Neural progenitor cell (in vitro differentiated cells): ENCODE results near the gene LYST. TPM values are rescaled to one million over a fixed set of nuclear protein-coding genes. Genes with fewer than 3 reads are reported as not detected.

Experiments
- DNase-seq: peaks from one replicate; pipeline ENCODE4 v3.0.0-alpha.2; 2016; ENCODE audit warnings: low spot score
- H2AFZ ChIP-seq: fragments of 200-600 bp; sonication (generic); replicated peaks from 2 replicates; pipeline ENCODE4 v1.6.1; 2016; ENCODE audit warnings: antibody characterized with exemption
- H3F3A ChIP-seq: fragments of 200-600 bp; sonication (generic); 2 replicates; pipeline ENCODE4 v1.6.1; 2016; ENCODE audit warnings: antibody characterized with exemption, low read depth
- H3K27ac ChIP-seq: fragments of 200-600 bp; sonication (generic); 2 replicates; pipeline ENCODE4 v1.5.1; 2016; ENCODE audit warnings: mild to moderate bottlenecking
- H3K27me3 ChIP-seq: fragments of 200-600 bp; sonication (generic); 2 replicates; pipeline ENCODE4 v1.6.1; 2016; ENCODE audit warnings: mild to moderate bottlenecking, moderate library complexity
- H3K36me3 ChIP-seq: fragments of 200-600 bp; sonication (generic); 2 replicates; pipeline ENCODE4 v1.5.1; 2016
- H3K4me1 ChIP-seq: fragments of 200-600 bp; sonication (generic); 2 replicates; pipeline ENCODE4 v1.6.1; 2016; ENCODE audit warnings: mixed run types
- H3K4me2 ChIP-seq: fragments of 200-600 bp; sonication (generic); 2 replicates; pipeline ENCODE4 v1.6.1; 2016
- H3K4me3 ChIP-seq: fragments of 200-600 bp; sonication (generic); 2 replicates; pipeline ENCODE4 v1.5.1; 2016
- H3K79me2 ChIP-seq: fragments of 200-600 bp; sonication (generic); 2 replicates; pipeline ENCODE4 v1.6.1; 2016; ENCODE audit warnings: low read depth
- H3K9ac ChIP-seq: fragments of 200-600 bp; sonication (generic); 2 replicates; pipeline ENCODE4 v1.6.1; 2016
- H3K9me3 ChIP-seq: fragments of 200-600 bp; sonication (generic); 2 replicates; pipeline ENCODE4 v1.5.1; 2016; ENCODE audit warnings: low read depth
- H4K20me1 ChIP-seq: fragments of 200-600 bp; sonication (generic); 2 replicates; pipeline ENCODE4 v1.6.1; 2016; ENCODE audit warnings: low read depth
- H3K27ac Mint-ChIP-seq: 3 replicates; pipeline ENCODE4 v1.8.0; 2021; ENCODE audit warnings: mixed read lengths
- H3K27me3 Mint-ChIP-seq: 2 replicates; pipeline ENCODE4 v1.8.0; 2022; ENCODE audit warnings: low read depth, mild to moderate bottlenecking, inconsistent platforms, moderate library complexity, mixed read lengths; ENCODE audit not compliant: insufficient read depth
- H3K36me3 Mint-ChIP-seq: 3 replicates; pipeline ENCODE4 v1.8.0; 2021; ENCODE audit warnings: mixed read lengths
- H3K4me1 Mint-ChIP-seq: 3 replicates; pipeline ENCODE4 v1.8.0; 2021; ENCODE audit warnings: mixed read lengths
- H3K4me3 Mint-ChIP-seq: 3 replicates; pipeline ENCODE4 v1.8.0; 2021; ENCODE audit warnings: mild to moderate bottlenecking, moderate library complexity, mixed read lengths
- H3K9me3 Mint-ChIP-seq: 3 replicates; pipeline ENCODE4 v1.8.0; 2020; ENCODE audit warnings: mixed read lengths
- EZH2 ChIP-seq: fragments of 200-600 bp; sonication (generic); IDR thresholded peaks from 2 replicates; pipeline ENCODE4 v1.6.1; 2017; ENCODE audit warnings: antibody characterized with exemption, mild to moderate bottlenecking, moderate library complexity
- EZH2phosphoT487 ChIP-seq: fragments of 200-600 bp; sonication (generic); IDR thresholded peaks from 2 replicates; pipeline ENCODE4 v1.6.1; 2017; ENCODE audit warnings: antibody characterized with exemption
- total RNA-seq: library from RNA; depleted of rRNA; stranded (reverse); fragments of >200 nt; gene quantifications from 2 replicates; pipeline ENCODE4 v1.2.3, GENCODE V29; 2015; ENCODE audit warnings: low replicate concordance
- TF ChIP-seq, protein P1 (sequence below): fragments of 200-600 bp; sonication (generic); IDR thresholded peaks from 2 replicates; pipeline ENCODE4 v1.5.1; 2017; ENCODE audit warnings: antibody characterized with exemption, mild to moderate bottlenecking

LYST gene
- total RNA-seq, 1 donor from 2014 or later: 0.82 TPM

DNA sequence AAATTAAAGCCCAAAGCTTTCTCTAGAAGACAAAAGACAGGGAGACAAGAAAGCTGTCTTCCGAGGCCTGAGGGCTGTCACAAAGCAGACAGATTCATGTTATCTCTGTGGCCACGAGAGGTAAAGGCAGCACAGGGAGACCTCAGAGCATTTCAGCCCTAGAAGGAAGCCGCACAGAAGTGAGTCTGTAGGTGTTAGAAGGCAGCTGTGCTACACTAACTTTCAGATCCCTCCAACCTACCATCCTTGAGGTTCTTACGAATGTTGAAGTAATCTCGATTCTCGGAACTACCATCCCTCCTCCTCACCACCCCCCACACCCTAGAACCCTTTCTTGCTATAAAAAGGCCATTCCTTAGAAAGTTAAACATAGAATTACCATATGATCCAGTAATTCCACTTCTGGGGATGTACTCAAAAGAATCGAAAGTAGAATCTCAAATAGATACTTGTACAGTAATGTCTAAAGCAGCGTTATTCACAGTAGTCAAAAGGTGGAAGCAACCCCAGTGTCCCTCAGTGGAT, 21.5 kb upstream of the LYST start:
- H3K27me3 ChIP-seq: no peaks in the 10 kb centered on the region
- no peak overlapping the region for H3K27ac ChIP-seq
- H3K4me1 ChIP-seq: no peaks in the 10 kb centered on the region
- TF ChIP-seq EZH2phosphoT487 (no peak), EZH2 (no peak)
- TF ChIP-seq, protein P1, sequence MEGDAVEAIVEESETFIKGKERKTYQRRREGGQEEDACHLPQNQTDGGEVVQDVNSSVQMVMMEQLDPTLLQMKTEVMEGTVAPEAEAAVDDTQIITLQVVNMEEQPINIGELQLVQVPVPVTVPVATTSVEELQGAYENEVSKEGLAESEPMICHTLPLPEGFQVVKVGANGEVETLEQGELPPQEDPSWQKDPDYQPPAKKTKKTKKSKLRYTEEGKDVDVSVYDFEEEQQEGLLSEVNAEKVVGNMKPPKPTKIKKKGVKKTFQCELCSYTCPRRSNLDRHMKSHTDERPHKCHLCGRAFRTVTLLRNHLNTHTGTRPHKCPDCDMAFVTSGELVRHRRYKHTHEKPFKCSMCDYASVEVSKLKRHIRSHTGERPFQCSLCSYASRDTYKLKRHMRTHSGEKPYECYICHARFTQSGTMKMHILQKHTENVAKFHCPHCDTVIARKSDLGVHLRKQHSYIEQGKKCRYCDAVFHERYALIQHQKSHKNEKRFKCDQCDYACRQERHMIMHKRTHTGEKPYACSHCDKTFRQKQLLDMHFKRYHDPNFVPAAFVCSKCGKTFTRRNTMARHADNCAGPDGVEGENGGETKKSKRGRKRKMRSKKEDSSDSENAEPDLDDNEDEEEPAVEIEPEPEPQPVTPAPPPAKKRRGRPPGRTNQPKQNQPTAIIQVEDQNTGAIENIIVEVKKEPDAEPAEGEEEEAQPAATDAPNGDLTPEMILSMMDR: no peak
- Mint-ChIP-seq H3K27ac (no peak overlapping the region), H3K36me3 (no peaks in the 10 kb centered on the region), H3K4me3 (no peak overlapping the region), H3K9me3 (peaks cover 2% of the 10 kb centered on the region), H3K27me3 (peaks cover 2% of the 10 kb centered on the region), H3K4me1 (no peaks in the 10 kb centered on the region)
- H3K79me2 ChIP-seq: no peaks in the 10 kb centered on the region
- no peak overlapping the region for H3K9ac ChIP-seq
- no peak overlapping the region for H3K4me3 ChIP-seq
- H3F3A ChIP-seq: no peaks in the 10 kb centered on the region
- no peak overlapping the region for H3K4me2 ChIP-seq
- no peak overlapping the region for H2AFZ ChIP-seq
- DNase-seq: no peak
- H4K20me1 ChIP-seq: no peaks in the 10 kb centered on the region
- H3K36me3 ChIP-seq: no peaks in the 10 kb centered on the region
- H3K9me3 ChIP-seq: no peaks in the 10 kb centered on the region

DNA sequence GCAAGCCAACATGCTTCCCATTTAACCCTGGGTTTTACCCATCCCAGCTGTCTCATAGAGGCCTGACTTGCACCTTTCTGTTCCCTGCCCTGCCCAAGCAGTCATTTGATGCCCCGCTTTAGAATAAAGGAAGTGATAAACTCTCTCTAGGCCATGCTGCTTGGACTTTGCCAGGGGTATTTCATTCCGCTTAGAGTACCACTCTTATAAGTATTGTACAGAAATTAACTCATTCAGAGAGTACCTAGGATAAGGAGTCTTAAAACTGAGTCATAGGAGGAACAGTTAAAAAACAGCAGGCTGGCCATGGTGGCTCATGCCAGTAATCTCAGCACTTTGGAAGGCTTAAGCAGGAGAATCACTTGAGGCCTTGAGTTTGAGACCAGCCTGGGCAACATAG, 21.0 kb upstream of the LYST start:
- Histone ChIP-seq H3K79me2 (no peaks in the 10 kb centered on the region), H3K9ac (no peak overlapping the region)

DNA sequence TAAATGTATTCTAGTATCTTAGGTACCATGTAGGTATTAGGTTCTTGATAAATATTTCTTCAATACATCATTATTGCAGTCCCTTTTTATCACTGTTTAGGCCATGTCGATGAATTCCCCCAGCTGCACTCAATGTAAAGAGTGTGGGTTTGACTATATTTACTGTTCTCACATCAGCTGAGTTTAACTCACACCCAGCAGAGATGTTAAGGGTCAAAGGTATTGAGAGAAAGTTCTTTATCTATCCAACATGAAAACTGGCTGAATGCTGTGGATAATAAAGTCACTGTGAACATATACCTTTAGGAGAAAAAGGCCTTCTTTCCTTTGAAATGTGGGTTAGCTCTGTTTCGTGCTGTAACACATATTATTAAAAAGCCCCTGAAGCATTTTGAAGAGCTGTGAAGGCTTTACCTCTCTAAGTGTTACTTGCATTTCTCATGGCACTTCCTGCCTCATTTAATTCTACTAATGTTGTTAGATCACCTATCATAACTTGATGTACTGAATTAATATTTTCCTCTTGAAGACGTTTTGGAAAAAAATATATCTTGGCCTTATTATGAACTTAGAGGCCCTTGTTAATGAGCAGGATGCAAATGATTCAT, 19.1 kb upstream of the LYST start:
- no peaks in the 10 kb centered on the region for H3K36me3 ChIP-seq
- Mint-ChIP-seq H3K27ac (no peak overlapping the region), H3K4me1 (no peaks in the 10 kb centered on the region), H3K9me3 (peaks cover 2% of the 10 kb centered on the region), H3K27me3 (no peaks in the 10 kb centered on the region), H3K36me3 (no peaks in the 10 kb centered on the region), H3K4me3 (no peak overlapping the region)
- H2AFZ ChIP-seq: no peak overlapping the region
- no peak for DNase-seq
- no peaks in the 10 kb centered on the region for H3K9me3 ChIP-seq
- peaks cover 4% of the 10 kb centered on the region for H3K27me3 ChIP-seq
- H3K4me1 ChIP-seq: no peaks in the 10 kb centered on the region
- H3K4me2 ChIP-seq: no peak overlapping the region
- H4K20me1 ChIP-seq: no peaks in the 10 kb centered on the region
- no peak overlapping the region for H3K9ac ChIP-seq
- H3F3A ChIP-seq: no peaks in the 10 kb centered on the region
- no peak overlapping the region for H3K27ac ChIP-seq
- TF ChIP-seq, protein P1: no peak
- TF ChIP-seq EZH2phosphoT487: no peak
- TF ChIP-seq EZH2: no peak
- H3K79me2 ChIP-seq: no peaks in the 10 kb centered on the region
- no peak overlapping the region for H3K4me3 ChIP-seq

More for the DNA sequence above, 21.0 kb upstream of the LYST start:
- H4K20me1 ChIP-seq: no peaks in the 10 kb centered on the region
- Mint-ChIP-seq H3K36me3 (no peaks in the 10 kb centered on the region), H3K4me3 (no peak overlapping the region), H3K27me3 (no peaks in the 10 kb centered on the region), H3K27ac (no peak overlapping the region), H3K4me1 (no peaks in the 10 kb centered on the region), H3K9me3 (peaks cover 2% of the 10 kb centered on the region)
- no peaks in the 10 kb centered on the region for H3K27me3 ChIP-seq
- no peaks in the 10 kb centered on the region for H3K36me3 ChIP-seq
- no peak overlapping the region for H3K4me3 ChIP-seq
- no peaks in the 10 kb centered on the region for H3F3A ChIP-seq
- DNase-seq: no peak
- H3K4me1 ChIP-seq: no peaks in the 10 kb centered on the region
- H3K4me2 ChIP-seq: no peak overlapping the region
- H3K27ac ChIP-seq: no peak overlapping the region
- no peak overlapping the region for H2AFZ ChIP-seq
- no peaks in the 10 kb centered on the region for H3K9me3 ChIP-seq
- TF ChIP-seq, protein P1: no peak
- no peak for TF ChIP-seq EZH2phosphoT487
- no peak for TF ChIP-seq EZH2
